Brain microvascular endothelial cell (primary cell): ENCODE measurements around the gene CAMK2A.

Source experiments
- DNase-seq: peaks from one replicate; pipeline ENCODE4 v3.0.0-alpha.2; 2020
- H3K27ac ChIP-seq: fragments of 250-450 bp; sonication (Bioruptor Pico); 2 replicates; pipeline ENCODE4 v1.5.1; 2020; ENCODE audit warnings: mild to moderate bottlenecking, moderate library complexity
- H3K27me3 ChIP-seq: fragments of 250-450 bp; sonication (Bioruptor Pico); replicated peaks from 2 replicates; pipeline ENCODE4 v1.5.1; 2020; ENCODE audit warnings: mild to moderate bottlenecking
- H3K36me3 ChIP-seq: fragments of 250-450 bp; sonication (Bioruptor Pico); replicated peaks from 2 replicates; pipeline ENCODE4 v1.5.1; 2020; ENCODE audit warnings: mild to moderate bottlenecking
- H3K4me3 ChIP-seq: 2 replicates; pipeline ENCODE4 v1.5.1; 2011; ENCODE audit warnings: low read depth, mild to moderate bottlenecking, control low read depth, low read length, moderate library complexity
- CTCF ChIP-seq: IDR thresholded peaks from 2 replicates; pipeline ENCODE4 v1.5.1; 2011; ENCODE audit warnings: low read depth, mild to moderate bottlenecking, moderate library complexity, low read length, control low read depth, inconsistent platforms; ENCODE audit errors: missing control alignments
- in situ Hi-C: cut with HindIII; loops from 2 replicates; pipeline ENCODE4 v1.10.0; 2017; ENCODE audit warnings: low sequenced_read_pairs, low pct_ligation_motif_present

The CAMK2A gene

GRCh38 chr5:150323819-150324218 lies 34.2 kb upstream of the CAMK2A start:
- DNase-seq: no peak

GRCh38 chr5:150323092-150323491 lies 33.5 kb upstream of the CAMK2A start:
- in situ Hi-C loops: no loop called here

More at GRCh38 chr5:150323819-150324218, 34.2 kb upstream of the CAMK2A start:
- no peak overlapping the region for H3K4me3 ChIP-seq
- H3K27ac ChIP-seq: no peak overlapping the region
- no peak for TF ChIP-seq CTCF
- in situ Hi-C loops: no loop called here
- no peaks in the 10 kb centered on the region for H3K27me3 ChIP-seq
- H3K36me3 ChIP-seq: no peaks in the 10 kb centered on the region

GRCh38 chr5:150322202-150322601 lies 32.6 kb upstream of the CAMK2A start:
- H3K36me3 ChIP-seq: no peaks in the 10 kb centered on the region
- no peak overlapping the region for H3K4me3 ChIP-seq
- H3K27me3 ChIP-seq: no peaks in the 10 kb centered on the region
- no peak for TF ChIP-seq CTCF
- in situ Hi-C loops: no loop called here
- peak; percentile 63 for DNase-seq
- no peak overlapping the region for H3K27ac ChIP-seq

More at GRCh38 chr5:150323092-150323491, 33.5 kb upstream of the CAMK2A start:
- Histone ChIP-seq H3K27me3 (no peaks in the 10 kb centered on the region), H3K27ac (no peak overlapping the region), H3K4me3 (no peak overlapping the region), H3K36me3 (no peaks in the 10 kb centered on the region)
- no peak for DNase-seq
- TF ChIP-seq CTCF: no peak

GRCh38 chr5:150321784-150322183 lies 32.2 kb upstream of the CAMK2A start:
- DNase-seq: no peak
- no peaks in the 10 kb centered on the region for H3K36me3 ChIP-seq
- in situ Hi-C loops: no loop called here
- no peak for TF ChIP-seq CTCF
- no peak overlapping the region for H3K4me3 ChIP-seq
- H3K27ac ChIP-seq: no peak overlapping the region
- no peaks in the 10 kb centered on the region for H3K27me3 ChIP-seq

- no peak overlapping the region for H3K4me3 ChIP-seq
- TF ChIP-seq CTCF: no peak
- in situ Hi-C loops: no loop called here
- DNase-seq: no peak
- no peak overlapping the region for H3K27ac ChIP-seq
- no peaks in the 10 kb centered on the region for H3K36me3 ChIP-seq
- no peaks in the 10 kb centered on the region for H3K27me3 ChIP-seq
These were observed 31.6 kb upstream of the CAMK2A start for GRCh38 chr5:150321211-150321610.

GRCh38 chr5:150320044-150320613 lies 30.6 kb upstream of the CAMK2A start:
- in situ Hi-C loops: no loop called here
- Histone ChIP-seq H3K27ac (peak overlapping the region; percentile 50), H3K36me3 (no peaks in the 10 kb centered on the region), H3K27me3 (no peaks in the 10 kb centered on the region), H3K4me3 (no peak overlapping the region)
- TF ChIP-seq CTCF: no peak
- peak; percentile 69 for DNase-seq
